Breast epithelium (tissue), 3 donors: Measurements from ENCODE around the gene PATZ1.

ENCODE experiments used
- CTCF ChIP-seq, 3 donors: fragments of 450-650 bp; IDR thresholded peaks; one replicate each; pipeline ENCODE4 v1.5.1; 2016 to 2017; ENCODE audit warnings: antibody characterized with exemption in 3 of 3, mild to moderate bottlenecking in 3 of 3, moderate library complexity in 3 of 3
- POLR2A ChIP-seq: fragments of 450-650 bp; IDR thresholded peaks from one replicate; pipeline ENCODE4 v1.6.1; 2016; ENCODE audit warnings: antibody characterized with exemption, mild to moderate bottlenecking, moderate library complexity

DNA sequence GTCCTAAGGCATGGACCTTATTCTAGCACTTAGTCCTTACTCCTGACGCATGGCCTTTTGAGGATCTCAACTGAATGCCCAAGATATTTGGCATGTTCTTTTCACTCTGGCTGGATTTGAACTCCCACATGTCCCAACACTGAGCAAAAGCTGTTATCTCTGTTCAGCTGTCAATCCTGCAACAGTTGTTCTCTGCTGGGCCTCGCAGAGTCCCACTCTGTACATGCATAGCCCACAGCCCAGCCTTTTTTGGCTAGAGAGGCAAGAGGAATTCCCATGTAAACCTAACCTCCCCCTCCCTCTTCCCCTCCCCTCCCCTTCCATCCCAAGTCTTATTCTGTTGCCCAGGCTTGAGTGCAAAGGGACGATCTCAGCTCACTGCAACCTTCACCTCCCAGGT, 31.5 kb upstream of the PATZ1 start:
- TF ChIP-seq POLR2A (no peak), CTCF (IDR thresholded peaks at IDR 0.05) (no peak)
